Esophagus muscularis mucosa (tissue), 4 donors: ENCODE data around the gene XYLT1. TPM values are rescaled to one million over a fixed set of nuclear protein-coding genes. Genes with fewer than 3 reads are reported as not detected.

ENCODE experiments used
- DNase-seq: peaks from one replicate; pipeline ENCODE4 v3.0.0-alpha.2; 2017; ENCODE audit errors: extremely low spot score
- H3K27ac ChIP-seq, 4 donors: fragments of 200-600 bp; sonication (generic); replicated peaks in 1 of 4; 1 replicate in 3 of 4; 2 replicates in 1 of 4; pipeline ENCODE4 v1.5.1; 2016 to 2019; ENCODE audit warnings: mild to moderate bottlenecking in 1 of 4
- H3K27me3 ChIP-seq, 4 donors: fragments of 200-600 bp; sonication (generic); one replicate each; pipeline versions ENCODE4 v1.5.1 to v1.6.0; 2016 to 2019
- H3K36me3 ChIP-seq, 4 donors: fragments of 200-600 bp; sonication (generic); one replicate each; pipeline ENCODE4 v1.5.1; 2016 to 2019
- H3K4me1 ChIP-seq, 4 donors: fragments of 200-600 bp; sonication (generic); one replicate each; pipeline ENCODE4 v1.5.1; 2016 to 2019
- H3K4me3 ChIP-seq, 4 donors: fragments of 200-600 bp; sonication (generic); 1 replicate in 2 of 4; 2 replicates in 2 of 4; pipeline ENCODE4 v1.5.1; 2016 to 2019; ENCODE audit warnings: mild to moderate bottlenecking in 4 of 4, moderate library complexity in 1 of 4
- H3K9me3 ChIP-seq, 4 donors: fragments of 200-600 bp; sonication (generic); 1 replicate in 3 of 4; 2 replicates in 1 of 4; pipeline ENCODE4 v1.5.1; 2016 to 2019
- CTCF ChIP-seq, 3 experiments: fragments of 200-600 bp in 2 of 3; fragments of 450-650 bp in 1 of 3; sonication (generic) in 2 of 3; IDR thresholded peaks; one replicate each; pipeline ENCODE4 v1.5.1; 2017 to 2019; ENCODE audit warnings: antibody characterized with exemption in 3 of 3, mild to moderate bottlenecking in 2 of 3, moderate library complexity in 1 of 3
- EP300 ChIP-seq: sonication (generic); formaldehyde crosslinking; IDR thresholded peaks from one replicate; pipeline ENCODE4 v1.6.1; 2017; ENCODE audit warnings: antibody characterized with exemption
- POLR2A ChIP-seq: fragments of 450-650 bp; IDR thresholded peaks from one replicate; pipeline ENCODE4 v1.6.1; 2017; ENCODE audit warnings: antibody characterized with exemption, moderate library complexity, mild to moderate bottlenecking, low read depth
- POLR2AphosphoS5 ChIP-seq, 2 donors: sonication (generic); formaldehyde crosslinking; IDR thresholded peaks; one replicate each; pipeline ENCODE4 v1.6.1; 2017; ENCODE audit warnings: antibody characterized with exemption in 2 of 2
- WGBS: methylation state at CpG from one replicate; pipeline ENCODE4 v1.1.5; 2018; 5-methylcytosine and 5-hydroxymethylcytosine counted together
- intact Hi-C: fragments of 100-400 bp; cut with DNase I; formaldehyde crosslinking; loops from one replicate; pipeline ENCODE4 v1.15.1; 2023
- total RNA-seq, 4 donors: library from RNA; depleted of rRNA; stranded (reverse); fragments of >200 nt; gene quantifications; one replicate each; pipeline versions ENCODE4 v1.1.0 to v1.2.1, GENCODE V29; 2016

Gene XYLT1
- total RNA-seq, 4 donors from 2014 or later = 25.2 to 57.1 (median 33.5) TPM

GRCh38 chr16:17287166-17287800 lies 183.5 kb downstream of the XYLT1 start:
- no peaks in the 10 kb centered on the region for H3K9me3 ChIP-seq
- intact Hi-C loops = no loop called here
- 53% methylated on average over 10 of the region's 10 CpGs for WGBS
- no peaks in the 10 kb centered on the region for H3K36me3 ChIP-seq
- TF ChIP-seq EP300 (no peak), POLR2A (no peak), CTCF (IDR thresholded peaks at IDR 0.05) (no peak), POLR2AphosphoS5 (IDR thresholded peaks at IDR 0.05) (no peak)
- no peak for DNase-seq
- no peaks in the 10 kb centered on the region for H3K27me3 ChIP-seq
- H3K4me3 ChIP-seq = no peak overlapping the region
- peaks cover 4 to 41% (median 25%) of the 10 kb centered on the region in 4 donors for H3K4me1 ChIP-seq
- peak overlapping the region in 2 of 4 donors; percentile 20 to 44 for H3K27ac ChIP-seq

- 93% methylated on average over 4 of the region's 4 CpGs for WGBS
- TF ChIP-seq EP300 (no peak), POLR2AphosphoS5 (IDR thresholded peaks at IDR 0.05) (no peak), POLR2A (no peak), CTCF (IDR thresholded peaks at IDR 0.05) (no peak)
Observed at GRCh38 chr16:17286443-17286842, 184.3 kb downstream of the XYLT1 start.

GRCh38 chr16:17283016-17283415 lies 187.7 kb downstream of the XYLT1 start:
- 71% methylated on average over 8 of the region's 8 CpGs for WGBS
- Histone ChIP-seq H3K4me1 (peaks cover 0 to 60% (median 46%) of the 10 kb centered on the region in 4 donors), H3K4me3 (no peak overlapping the region), H3K27me3 (no peaks in the 10 kb centered on the region), H3K27ac (no peak overlapping the region), H3K36me3 (no peaks in the 10 kb centered on the region), H3K9me3 (no peaks in the 10 kb centered on the region)
- no peak for DNase-seq
- intact Hi-C loops = no loop called here
- TF ChIP-seq CTCF (IDR thresholded peaks at IDR 0.05) (no peak), POLR2A (no peak), EP300 (no peak), POLR2AphosphoS5 (IDR thresholded peaks at IDR 0.05) (no peak)

More at GRCh38 chr16:17286443-17286842, 184.3 kb downstream of the XYLT1 start:
- peaks cover 4 to 49% (median 32%) of the 10 kb centered on the region in 4 donors for H3K4me1 ChIP-seq
- H3K9me3 ChIP-seq = no peaks in the 10 kb centered on the region
- intact Hi-C loops = no loop called here
- H3K27ac ChIP-seq = no peak overlapping the region
- H3K36me3 ChIP-seq = no peaks in the 10 kb centered on the region
- H3K4me3 ChIP-seq = no peak overlapping the region
- DNase-seq = no peak
- no peaks in the 10 kb centered on the region for H3K27me3 ChIP-seq

GRCh38 chr16:17282247-17282646 lies 188.5 kb downstream of the XYLT1 start:
- Histone ChIP-seq H3K27ac (no peak overlapping the region), H3K4me3 (no peak overlapping the region), H3K27me3 (no peaks in the 10 kb centered on the region), H3K36me3 (no peaks in the 10 kb centered on the region), H3K9me3 (no peaks in the 10 kb centered on the region), H3K4me1 (peaks cover 0 to 54% (median 40%) of the 10 kb centered on the region in 4 donors)
- no peak for DNase-seq
- intact Hi-C loops = no loop called here
- TF ChIP-seq POLR2A (no peak), EP300 (no peak), POLR2AphosphoS5 (IDR thresholded peaks at IDR 0.05) (no peak), CTCF (IDR thresholded peaks at IDR 0.05) (no peak)
- WGBS = 88% methylated on average over 6 of the region's 6 CpGs

GRCh38 chr16:17281052-17281451 lies 189.7 kb downstream of the XYLT1 start:
- no peaks in the 10 kb centered on the region for H3K27me3 ChIP-seq
- H3K27ac ChIP-seq = peak overlapping the region in 1 of 4 donors; percentile 49
- no peaks in the 10 kb centered on the region for H3K36me3 ChIP-seq
- 80% methylated on average over 7 of the region's 7 CpGs for WGBS
- TF ChIP-seq POLR2AphosphoS5 (IDR thresholded peaks at IDR 0.05) (no peak), CTCF (IDR thresholded peaks at IDR 0.05) (no peak), EP300 (no peak), POLR2A (no peak)
- no peak overlapping the region for H3K4me3 ChIP-seq
- no peak for DNase-seq
- H3K4me1 ChIP-seq = peaks cover 0 to 45% (median 34%) of the 10 kb centered on the region in 4 donors
- intact Hi-C loops = no loop called here
- no peaks in the 10 kb centered on the region for H3K9me3 ChIP-seq
